Smooth muscle cell (in vitro differentiated cells): Measurements from ENCODE around the gene ITGB5. TPM values are rescaled to one million over a fixed set of nuclear protein-coding genes. Genes with fewer than 3 reads are reported as not detected.
A peak's percentile ranks its signal among the peaks of the same experiment; 100 is the strongest.
"Not testable (repeated sequence)": the region's sequence is repeated elsewhere in the genome, so short reads cannot be mapped to it uniquely, and the experiment has no call there.

Experiments used
- DNase-seq: peaks from one replicate; lab custom pipeline; 2025; ENCODE audit not compliant: unreplicated experiment; lab: John Stamatoyannopoulos, UW
- H2AFZ ChIP-seq: fragments of 200-600 bp; sonication (generic); 2 replicates; pipeline ENCODE4 v1.6.0; 2016; ENCODE audit warnings: antibody characterized with exemption, low read depth, mild to moderate bottlenecking
- H3F3A ChIP-seq: fragments of 200-600 bp; sonication (generic); 2 replicates; pipeline ENCODE4 v1.6.0; 2017; ENCODE audit warnings: antibody characterized with exemption, low read depth
- H3K27ac ChIP-seq: fragments of 200-600 bp; sonication (generic); 2 replicates; pipeline ENCODE4 v1.5.1; 2016; ENCODE audit warnings: low read depth, mild to moderate bottlenecking
- H3K27me3 ChIP-seq: fragments of 200-600 bp; sonication (generic); 2 replicates; pipeline ENCODE4 v1.6.1; 2016; ENCODE audit warnings: low read depth, mild to moderate bottlenecking
- H3K36me3 ChIP-seq: fragments of 200-600 bp; sonication (generic); 2 replicates; pipeline ENCODE4 v1.5.1; 2016; ENCODE audit warnings: low read depth
- H3K4me1 ChIP-seq: fragments of 200-600 bp; sonication (generic); 2 replicates; pipeline ENCODE4 v1.5.1; 2016; ENCODE audit warnings: low read depth
- H3K4me2 ChIP-seq: fragments of 200-600 bp; sonication (generic); 2 replicates; pipeline ENCODE4 v1.6.0; 2016; ENCODE audit warnings: mild to moderate bottlenecking
- H3K4me3 ChIP-seq: fragments of 200-600 bp; sonication (generic); 2 replicates; pipeline ENCODE4 v1.5.1; 2016; ENCODE audit warnings: mild to moderate bottlenecking
- H3K79me2 ChIP-seq: fragments of 200-600 bp; sonication (generic); 2 replicates; pipeline ENCODE4 v1.6.0; 2016; ENCODE audit warnings: low read depth, mild to moderate bottlenecking
- H3K9ac ChIP-seq: fragments of 200-600 bp; sonication (generic); 2 replicates; pipeline ENCODE4 v1.6.0; 2016; ENCODE audit warnings: low read depth
- H3K9me3 ChIP-seq: fragments of 200-600 bp; sonication (generic); replicated peaks from 2 replicates; pipeline ENCODE4 v1.5.1; 2016; ENCODE audit warnings: low read depth
- H4K20me1 ChIP-seq: fragments of 200-600 bp; sonication (generic); 2 replicates; pipeline ENCODE4 v1.6.0; 2016; ENCODE audit warnings: low read depth
- CTCF ChIP-seq: fragments of 200-600 bp; sonication (generic); IDR thresholded peaks from 2 replicates; pipeline ENCODE4 v1.5.1; 2017; ENCODE audit warnings: borderline replicate concordance, mild to moderate bottlenecking, antibody characterized with exemption; ENCODE audit not compliant: insufficient read depth, poor library complexity, severe bottlenecking
- WGBS: methylation state at CpG from one replicate; pipeline ENCODE4 v1.1.7; 2016; ENCODE audit warnings: low lambda C conversion rate; 5-methylcytosine and 5-hydroxymethylcytosine counted together
- polyA plus RNA-seq: library from polyadenylated mRNA; unstranded; fragments of >200 nt; fragmentation: Nextera tagmentation; extraction: Ambion mirVana; gene quantifications from 2 replicates; pipeline ENCODE4 v1.2.1, GENCODE V29; 2016
- total RNA-seq: library from RNA; depleted of rRNA; stranded (reverse); fragments of >200 nt; gene quantifications from 2 replicates; pipeline ENCODE4 v1.2.3, GENCODE V29; 2014

The ITGB5 gene
- total and polyA plus RNA-seq, 2 experiments from 2014 or later = 343 to 403 TPM

- H3K79me2 ChIP-seq = peaks cover 16% of the 10 kb centered on the region
- TF ChIP-seq CTCF = no peak
- DNase-seq = no peak
- H3K4me1 ChIP-seq = peaks cover 26% of the 10 kb centered on the region
- no peaks in the 10 kb centered on the region for H3K9me3 ChIP-seq
- H3K4me3 ChIP-seq = no peak overlapping the region
- H3F3A ChIP-seq = peaks cover 29% of the 10 kb centered on the region
- 93% methylated on average over 15 of the region's 15 CpGs for WGBS
- H4K20me1 ChIP-seq = no peaks in the 10 kb centered on the region
- no peak overlapping the region for H2AFZ ChIP-seq
- H3K27me3 ChIP-seq = no peaks in the 10 kb centered on the region
- H3K27ac ChIP-seq = no peak overlapping the region
- no peak overlapping the region for H3K4me2 ChIP-seq
- no peak overlapping the region for H3K9ac ChIP-seq
- no peaks in the 10 kb centered on the region for H3K36me3 ChIP-seq
Measured at GRCh38 chr3:124829178-124829818, 57.9 kb downstream of the ITGB5 start.

GRCh38 chr3:124827476-124828206 lies 59.5 kb downstream of the ITGB5 start:
- not testable (repeated sequence) for H3K4me3 ChIP-seq, H3K9me3 ChIP-seq, H3K9ac ChIP-seq, H2AFZ ChIP-seq, H3K27me3 ChIP-seq, H4K20me1 ChIP-seq, DNase-seq, H3K36me3 ChIP-seq
- Histone ChIP-seq H3K27ac (peak overlapping the region; percentile 70), H3K4me1 (peaks cover 18% of the 10 kb centered on the region), H3K79me2 (peaks cover 22% of the 10 kb centered on the region), H3K4me2 (peak overlapping the region; percentile 11), H3F3A (peaks cover 16% of the 10 kb centered on the region)
- WGBS = 59% methylated on average over 15 of the region's 15 CpGs
- peak; percentile 44 for TF ChIP-seq CTCF

GRCh38 chr3:124826703-124827102 lies 60.5 kb downstream of the ITGB5 start:
- Histone ChIP-seq H2AFZ (no peak overlapping the region), H3K4me2 (peak overlapping the region; percentile 11), H3K27ac (peak overlapping the region; percentile 70), H4K20me1 (no peaks in the 10 kb centered on the region), H3K9ac (no peak overlapping the region), H3K4me3 (no peak overlapping the region), H3F3A (peaks cover 8% of the 10 kb centered on the region), H3K27me3 (no peaks in the 10 kb centered on the region), H3K4me1 (peaks cover 15% of the 10 kb centered on the region), H3K36me3 (no peaks in the 10 kb centered on the region), H3K79me2 (peaks cover 22% of the 10 kb centered on the region), H3K9me3 (no peaks in the 10 kb centered on the region)
- 5% methylated on average over 3 of the region's 3 CpGs for WGBS
- TF ChIP-seq CTCF = no peak
- no peak for DNase-seq
